ENCODE measurements around the gene RIMKLB.
A peak's percentile ranks its signal among the peaks of the same experiment; 100 is the strongest.

Gene RIMKLB

DNA sequence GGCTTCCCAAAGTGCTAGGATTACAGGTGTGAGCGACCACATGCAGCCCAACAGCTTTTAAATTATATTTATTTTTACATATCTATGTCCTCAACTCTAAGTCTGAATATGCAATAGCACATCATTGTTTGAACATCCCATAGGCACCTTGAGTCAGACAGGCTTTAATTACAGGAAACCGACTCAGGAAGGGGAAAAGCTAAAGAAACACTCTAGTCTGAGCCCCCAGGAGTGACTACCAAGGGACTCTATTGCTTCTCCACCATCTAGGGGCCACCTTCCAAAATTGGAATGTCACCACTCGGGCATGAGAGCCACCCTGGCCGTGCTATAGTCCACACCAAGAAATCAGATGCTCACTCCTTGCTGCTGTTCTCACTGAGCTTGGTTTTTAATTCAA is 21.1 kb upstream of the RIMKLB start:
- intact Hi-C loops (cut with micrococcal nuclease): no loop called here
- Mint-ChIP-seq H3K4me1 (ENCODE audit: low read depth) (peaks cover 27% of the 10 kb centered on the region), H3K36me3 (ENCODE audit: low read depth) (no peaks in the 10 kb centered on the region), H3K27me3 (no peaks in the 10 kb centered on the region), H3K9me3 (no peaks in the 10 kb centered on the region), H3K27ac (no peak overlapping the region), H3K4me3 (no peak overlapping the region)

DNA sequence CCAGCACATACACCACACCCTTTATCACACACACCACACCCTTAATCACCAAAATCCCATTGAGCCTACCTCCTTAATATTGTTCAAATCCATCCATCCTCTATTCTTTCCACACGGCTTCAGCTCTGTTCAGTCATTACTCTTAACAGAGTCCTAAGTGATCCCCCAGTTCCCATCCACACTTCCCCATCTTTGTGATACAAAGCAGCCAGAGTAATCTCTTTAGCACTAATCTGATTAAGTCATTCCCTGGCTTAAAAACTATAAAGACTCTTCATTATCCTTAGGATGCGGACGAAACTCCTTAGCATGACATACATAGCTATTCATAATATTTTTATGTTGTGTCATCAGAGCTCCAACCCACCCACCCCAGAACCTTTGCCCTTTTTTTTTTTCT is 20.4 kb upstream of the RIMKLB start:
- Mint-ChIP-seq H3K9me3 (no peaks in the 10 kb centered on the region), H3K27ac (no peak overlapping the region), H3K27me3 (no peaks in the 10 kb centered on the region), H3K4me3 (no peak overlapping the region), H3K36me3 (ENCODE audit: low read depth) (no peaks in the 10 kb centered on the region), H3K4me1 (ENCODE audit: low read depth) (peaks cover 33% of the 10 kb centered on the region)
- intact Hi-C loops (cut with micrococcal nuclease): no loop called here

DNA sequence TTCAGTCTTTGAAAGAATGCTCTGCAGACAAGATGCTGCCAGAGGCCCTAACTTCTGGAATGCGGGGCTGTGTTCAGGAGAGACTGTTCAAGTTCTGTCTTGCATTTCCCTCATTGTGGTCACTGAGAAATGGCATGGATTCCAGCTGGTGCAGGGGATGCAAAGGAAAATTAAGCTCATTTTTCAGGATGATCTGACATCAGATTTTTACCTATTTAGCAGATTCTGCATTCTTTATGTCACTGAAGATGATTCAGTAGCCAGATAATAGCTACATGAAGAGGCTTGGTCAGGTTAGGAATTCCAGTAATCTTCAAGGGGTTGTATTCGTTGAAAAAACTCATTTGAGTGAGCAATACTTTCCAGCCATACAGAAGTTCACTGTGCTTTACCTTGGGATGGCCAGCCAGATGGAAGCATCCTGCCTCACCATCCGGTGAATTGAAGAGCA is 19.1 kb upstream of the RIMKLB start:
- Mint-ChIP-seq H3K4me3 (no peak overlapping the region), H3K27me3 (no peaks in the 10 kb centered on the region), H3K27ac (no peak overlapping the region), H3K4me1 (ENCODE audit: low read depth) (peaks cover 33% of the 10 kb centered on the region), H3K9me3 (no peaks in the 10 kb centered on the region), H3K36me3 (ENCODE audit: low read depth) (no peaks in the 10 kb centered on the region)
- intact Hi-C loops (cut with micrococcal nuclease): no loop called here

GRCh38 chr12:8680533-8680932 is 17.3 kb upstream of the RIMKLB start:
- H3K27ac Mint-ChIP-seq: no peak overlapping the region
- intact Hi-C loops (cut with micrococcal nuclease): no loop called here
- H3K9me3 Mint-ChIP-seq: no peaks in the 10 kb centered on the region
- H3K27me3 Mint-ChIP-seq: no peaks in the 10 kb centered on the region
- no peak overlapping the region for H3K4me3 Mint-ChIP-seq
- peaks cover 32% of the 10 kb centered on the region for H3K4me1 Mint-ChIP-seq (ENCODE audit: low read depth)
- H3K36me3 Mint-ChIP-seq (ENCODE audit: low read depth): no peaks in the 10 kb centered on the region

GRCh38 chr12:8681129-8681884 is 16.5 kb upstream of the RIMKLB start:
- H3K9me3 Mint-ChIP-seq: no peaks in the 10 kb centered on the region
- H3K4me3 Mint-ChIP-seq: no peak overlapping the region
- intact Hi-C loops (cut with micrococcal nuclease): no loop called here
- no peaks in the 10 kb centered on the region for H3K36me3 Mint-ChIP-seq (ENCODE audit: low read depth)
- peaks cover 26% of the 10 kb centered on the region for H3K4me1 Mint-ChIP-seq (ENCODE audit: low read depth)
- no peak overlapping the region for H3K27ac Mint-ChIP-seq
- H3K27me3 Mint-ChIP-seq: no peaks in the 10 kb centered on the region

- Mint-ChIP-seq H3K4me1 (ENCODE audit: low read depth) (peaks cover 16% of the 10 kb centered on the region), H3K27ac (no peak overlapping the region), H3K9me3 (no peaks in the 10 kb centered on the region), H3K27me3 (no peaks in the 10 kb centered on the region), H3K4me3 (no peak overlapping the region), H3K36me3 (ENCODE audit: low read depth) (no peaks in the 10 kb centered on the region)
- intact Hi-C loops (cut with micrococcal nuclease): no loop called here
Measured at GRCh38 chr12:8685051-8685450, 12.7 kb upstream of the RIMKLB start.

DNA sequence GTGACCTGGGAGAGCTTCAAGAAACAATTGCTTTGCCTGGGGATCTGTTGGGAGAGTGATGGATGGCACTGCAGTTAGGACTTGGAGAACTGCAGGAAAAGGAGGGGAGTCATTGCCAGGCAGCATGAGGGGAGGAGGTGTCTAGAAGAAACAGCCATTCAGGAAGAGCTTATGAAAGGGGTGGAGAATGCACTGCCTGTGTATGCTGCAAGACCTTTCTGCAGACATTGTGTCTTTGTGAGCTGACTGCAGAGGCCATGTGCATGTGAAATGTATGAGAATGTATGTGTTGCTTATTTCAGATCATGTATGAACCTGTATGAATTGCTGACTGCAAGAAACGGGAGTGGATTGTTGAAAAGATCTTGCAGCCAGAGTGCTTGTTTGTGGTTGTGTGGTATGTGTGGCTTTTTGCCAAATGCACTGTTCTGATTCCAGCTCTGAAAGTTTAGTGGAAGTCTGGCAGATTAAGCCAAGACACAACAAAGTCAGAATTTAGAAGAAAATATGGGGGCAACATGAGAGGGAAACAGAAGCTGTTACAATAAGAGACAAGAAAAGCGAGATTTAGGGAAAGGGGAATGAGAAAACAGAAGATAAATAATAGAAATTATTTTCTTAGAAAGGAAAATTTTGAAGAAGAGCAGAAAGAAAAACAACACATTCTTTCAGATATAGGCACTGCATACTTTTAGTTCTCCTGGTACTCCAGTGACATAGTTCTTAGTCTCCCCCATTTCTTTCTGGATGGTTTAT is 9.8 kb upstream of the RIMKLB start:
- Mint-ChIP-seq H3K4me1 (ENCODE audit: low read depth) (peaks cover 6% of the 10 kb centered on the region), H3K27ac (no peak overlapping the region), H3K36me3 (ENCODE audit: low read depth) (no peaks in the 10 kb centered on the region), H3K9me3 (no peaks in the 10 kb centered on the region), H3K27me3 (peaks cover 2% of the 10 kb centered on the region), H3K4me3 (no peak overlapping the region)
- intact Hi-C loops (cut with micrococcal nuclease): no loop called here

DNA sequence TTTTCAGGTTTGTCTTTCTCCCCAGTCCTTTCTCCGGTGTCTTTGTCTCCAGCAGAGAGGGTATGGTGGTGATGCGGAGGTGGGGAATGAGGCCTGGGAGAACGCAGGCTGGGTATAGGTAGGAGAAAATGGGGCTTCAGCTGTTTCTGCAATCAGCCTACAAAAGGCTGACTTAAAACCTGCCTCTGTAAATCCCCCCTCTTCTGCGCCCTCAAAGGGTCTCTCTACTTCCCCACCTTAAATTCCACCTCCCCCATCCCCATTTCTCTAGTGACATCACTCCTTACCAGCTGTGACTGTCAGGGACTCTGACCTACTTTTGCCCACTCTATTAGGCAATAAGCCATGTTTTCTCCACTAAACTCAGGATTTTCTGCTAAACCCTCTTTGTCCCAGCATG is 8.1 kb upstream of the RIMKLB start:
- Mint-ChIP-seq H3K4me1 (ENCODE audit: low read depth) (peaks cover 6% of the 10 kb centered on the region), H3K9me3 (no peaks in the 10 kb centered on the region), H3K4me3 (no peak overlapping the region), H3K27ac (no peak overlapping the region), H3K36me3 (ENCODE audit: low read depth) (no peaks in the 10 kb centered on the region), H3K27me3 (peaks cover 4% of the 10 kb centered on the region)
- intact Hi-C loops (cut with micrococcal nuclease): no loop called here

DNA sequence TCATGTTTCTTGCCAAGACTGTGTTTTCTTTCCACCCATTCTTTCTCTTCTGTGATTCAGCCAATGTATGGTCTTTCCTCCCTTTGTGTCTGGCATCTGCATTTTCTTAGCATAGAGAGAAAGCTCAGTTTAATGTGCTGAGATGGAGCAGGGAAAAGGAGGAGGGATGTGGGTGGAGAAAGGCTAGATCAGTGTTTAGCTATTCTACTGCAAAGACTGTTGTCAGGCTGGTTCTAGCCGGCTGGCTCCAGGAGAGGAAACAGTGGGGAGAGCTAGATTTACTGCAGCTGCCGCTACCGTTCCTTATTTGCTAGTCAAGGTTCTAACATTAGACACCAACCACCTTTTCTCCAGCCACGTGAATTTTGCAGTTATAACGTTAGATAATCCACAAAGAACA is 5.2 kb upstream of the RIMKLB start:
- Mint-ChIP-seq H3K36me3 (ENCODE audit: low read depth) (peaks cover 1% of the 10 kb centered on the region), H3K9me3 (no peaks in the 10 kb centered on the region), H3K4me1 (ENCODE audit: low read depth) (no peaks in the 10 kb centered on the region), H3K27ac (no peak overlapping the region), H3K27me3 (peaks cover 12% of the 10 kb centered on the region), H3K4me3 (no peak overlapping the region)
- intact Hi-C loops (cut with micrococcal nuclease): no loop called here

GRCh38 chr12:8695116-8695515 is 2.7 kb upstream of the RIMKLB start:
- Mint-ChIP-seq H3K4me1 (ENCODE audit: low read depth) (peaks cover 15% of the 10 kb centered on the region), H3K36me3 (ENCODE audit: low read depth) (peaks cover 14% of the 10 kb centered on the region), H3K4me3 (no peak overlapping the region), H3K9me3 (no peaks in the 10 kb centered on the region), H3K27me3 (peaks cover 23% of the 10 kb centered on the region), H3K27ac (no peak overlapping the region)
- intact Hi-C loops (cut with micrococcal nuclease): no loop called here

GRCh38 chr12:8696442-8697090 is 1.2 kb upstream of the RIMKLB start:
- Mint-ChIP-seq H3K36me3 (ENCODE audit: low read depth) (peaks cover 14% of the 10 kb centered on the region), H3K27me3 (peaks cover 23% of the 10 kb centered on the region), H3K9me3 (no peaks in the 10 kb centered on the region), H3K27ac (peak overlapping the region; percentile 87), H3K4me1 (ENCODE audit: low read depth) (peaks cover 18% of the 10 kb centered on the region), H3K4me3 (peak overlapping the region; percentile 96)
- intact Hi-C loops (cut with micrococcal nuclease): no loop called here

DNA sequence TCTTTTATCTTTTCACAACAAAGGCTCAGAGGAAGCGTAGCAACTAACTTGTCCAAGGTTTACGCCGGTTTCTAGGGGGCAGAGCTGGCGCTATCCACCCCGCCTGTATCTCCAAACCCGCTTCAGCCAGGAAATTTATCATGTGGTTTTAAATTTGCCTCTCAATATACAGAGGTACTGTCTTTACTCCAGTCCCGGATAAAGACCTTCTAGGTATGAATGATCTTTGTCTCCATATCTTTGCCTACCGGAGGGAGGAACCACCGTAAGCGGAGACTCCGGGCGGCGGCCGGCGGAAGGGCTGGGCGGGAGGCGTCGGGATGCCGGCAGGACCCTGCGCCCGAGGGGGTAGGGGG is 693 bp upstream of the RIMKLB start:
- Mint-ChIP-seq H3K4me3 (peak overlapping the region; percentile 96), H3K27ac (peak overlapping the region; percentile 87), H3K27me3 (peaks cover 23% of the 10 kb centered on the region), H3K9me3 (no peaks in the 10 kb centered on the region), H3K36me3 (ENCODE audit: low read depth) (peaks cover 14% of the 10 kb centered on the region), H3K4me1 (ENCODE audit: low read depth) (peaks cover 18% of the 10 kb centered on the region)
- intact Hi-C loops (cut with micrococcal nuclease): no loop called here

GRCh38 chr12:8698132-8698851 is 501 bp downstream of the RIMKLB start:
- H3K27ac Mint-ChIP-seq: peak overlapping the region; percentile 87
- peaks cover 14% of the 10 kb centered on the region for H3K36me3 Mint-ChIP-seq (ENCODE audit: low read depth)
- intact Hi-C loops (cut with micrococcal nuclease): no loop called here
- H3K4me1 Mint-ChIP-seq (ENCODE audit: low read depth): peaks cover 18% of the 10 kb centered on the region
- no peaks in the 10 kb centered on the region for H3K9me3 Mint-ChIP-seq
- peak overlapping the region; percentile 96 for H3K4me3 Mint-ChIP-seq
- H3K27me3 Mint-ChIP-seq: peaks cover 20% of the 10 kb centered on the region

DNA sequence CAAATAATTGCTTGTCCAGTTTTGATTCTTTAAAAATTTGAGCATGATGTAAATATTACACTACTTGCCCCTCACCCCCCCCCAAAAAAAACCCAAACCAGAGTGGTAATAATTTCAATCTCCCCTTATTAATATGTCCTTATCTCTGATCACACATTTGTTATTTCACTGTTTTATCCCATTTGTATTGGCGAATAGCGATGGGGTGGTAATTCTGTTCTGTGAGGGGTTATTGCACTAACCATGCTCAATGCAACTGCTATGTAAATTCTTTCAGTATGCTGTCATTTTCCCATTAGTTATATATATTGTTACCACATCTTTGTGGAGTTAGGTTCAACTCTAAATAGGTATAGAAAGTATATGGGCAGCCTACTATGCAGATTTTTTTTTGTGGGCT is 1.1 kb downstream of the RIMKLB start:
- Mint-ChIP-seq H3K4me1 (ENCODE audit: low read depth) (peaks cover 18% of the 10 kb centered on the region), H3K9me3 (no peaks in the 10 kb centered on the region), H3K27ac (peak overlapping the region; percentile 87), H3K36me3 (ENCODE audit: low read depth) (peaks cover 14% of the 10 kb centered on the region), H3K4me3 (peak overlapping the region; percentile 96), H3K27me3 (peaks cover 20% of the 10 kb centered on the region)
- intact Hi-C loops (cut with micrococcal nuclease): no loop called here

All from dendritic cell treated with granulocyte-macrophage colony-stimulating factor and Interleukin-4, amounts not matched to agents 40 ng/mL and 50 ng/mL, for 4 days (primary cell).